ENCODE results near the gene ITPRIP. TPM values are rescaled to one million over a fixed set of nuclear protein-coding genes. Genes with fewer than 3 reads are reported as not detected.

ITPRIP gene
- total and polyA plus RNA-seq, 2 of the 8 experiments (the other 6 are each of a cell fraction or from before 2014, with no cell fraction given), result 15.3 to 16.9 TPM

DNA sequence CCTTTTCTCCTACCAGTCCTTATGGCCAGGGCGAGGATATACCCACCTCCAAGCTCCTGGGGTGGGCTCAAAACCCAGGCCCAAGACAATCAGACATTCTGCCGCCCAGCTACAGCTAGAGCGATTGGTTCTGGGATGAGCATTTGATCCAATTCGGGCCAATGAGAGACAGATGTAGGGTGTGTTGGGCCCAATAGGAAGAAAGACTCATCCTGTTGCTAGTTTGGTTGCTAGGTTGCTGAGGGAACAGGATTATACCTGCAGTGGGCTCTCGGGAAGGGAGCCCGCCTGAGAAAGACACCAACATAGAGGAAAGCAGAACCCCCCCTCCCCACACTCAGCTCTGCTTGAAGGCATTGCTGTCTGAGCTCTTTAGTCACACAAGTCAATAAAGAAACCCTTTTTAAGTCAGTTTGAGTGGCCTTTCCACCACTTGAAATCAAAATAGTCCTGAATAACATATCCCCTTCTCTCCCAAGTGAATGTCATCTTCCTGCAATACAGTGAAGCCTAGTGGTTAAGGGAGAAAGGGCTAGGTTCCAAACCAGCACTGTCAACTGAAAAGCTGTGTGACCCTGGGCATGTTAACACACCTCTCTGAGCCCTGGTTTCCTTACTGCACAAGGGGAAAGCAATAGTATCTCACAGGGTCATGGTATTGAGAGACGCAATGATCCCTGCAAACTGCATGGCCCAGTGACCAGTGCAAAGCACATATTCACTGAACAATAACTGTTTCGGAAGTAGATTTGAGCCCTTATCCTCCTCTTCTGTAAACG, 21.8 kb downstream of the ITPRIP start:
- Histone ChIP-seq H3K9me3 (ENCODE audit: insufficient read depth in 2 of 2, low read depth in 1 of 2, low read length in 1 of 2) (no peaks in the 10 kb centered on the region), H3K23me2 (ENCODE audit: low read depth, low read length) (no peaks in the 10 kb centered on the region), H2BK20ac (ENCODE audit: low read length) (no peak overlapping the region), H3K4ac (replicated peaks; ENCODE audit: insufficient read length, low read depth, low read length) (no peak overlapping the region), H3K4me2 (ENCODE audit: insufficient read depth in 1 of 2, low read depth in 2 of 2, low read length in 2 of 2) (0 out of 4 replicates have a peak overlapping the region, but pooled peaks of 1 of the 2 experiments have one; percentile 27), H3K79me1 (ENCODE audit: low read depth, low read length) (peaks cover 35% of the 10 kb centered on the region), H2AFZ (ENCODE audit: low read length) (no peak overlapping the region), H2BK15ac (ENCODE audit: low read length) (peak overlapping the region; percentile 36; the same call in 1 of the 2 replicates), H3K14ac (ENCODE audit: insufficient read length) (no peak overlapping the region), H3K36me3 (ENCODE audit: control insufficient read depth in 2 of 4, insufficient read depth in 4 of 4, low read length in 3 of 4) (peaks cover 13 to 29% (median 25%) of the 10 kb centered on the region in 4 experiments), H4K20me1 (replicated peaks in 1 of 2; ENCODE audit: control insufficient read depth in 1 of 2, insufficient read depth in 2 of 2, low read length in 2 of 2) (peaks cover 7 to 24% of the 10 kb centered on the region in 2 experiments), H3K79me2 (ENCODE audit: control insufficient read depth in 1 of 2, insufficient read depth in 2 of 2, low read length in 2 of 2) (peaks cover 0 to 62% of the 10 kb centered on the region in 2 experiments; a peak in 2 of 4 replicates), H2AK5ac (ENCODE audit: low read depth, low read length) (no peak overlapping the region), H3K23ac (ENCODE audit: insufficient read length) (no peak overlapping the region), H3K18ac (ENCODE audit: extremely low read depth, low read length) (no peak overlapping the region), H3K4me1 (replicated peaks in 1 of 4; ENCODE audit: control insufficient read depth in 3 of 4, insufficient read depth in 4 of 4, low read length in 3 of 4) (peaks cover 0 to 23% (median 17%) of the 10 kb centered on the region in 4 experiments; a peak in 6 of 7 replicates), H3K27ac (ENCODE audit: low read depth, low read length) (peak overlapping the region; percentile 13; the same call in 1 of the 2 replicates), H3K56ac (replicated peaks; ENCODE audit: insufficient read length, low read depth, low read length) (no peak overlapping the region), H2BK120ac (replicated peaks; ENCODE audit: low read depth, low read length) (no peak overlapping the region), H3K4me3 (ENCODE audit: extremely low read depth in 1 of 4, insufficient read depth in 2 of 4, low read depth in 3 of 4, low read length in 4 of 4) (no peak overlapping the region), H2BK5ac (ENCODE audit: low read depth, low read length) (no peak overlapping the region), H3K9ac (replicated peaks in 1 of 4; ENCODE audit: extremely low read depth in 1 of 4, low read depth in 3 of 4, low read length in 3 of 4) (no peak overlapping the region), H4K8ac (ENCODE audit: extremely low read depth, insufficient read depth, low read length) (no peak overlapping the region), H4K91ac (replicated peaks; ENCODE audit: insufficient read length, low read length) (no peak overlapping the region), H4K5ac (ENCODE audit: insufficient read length, low read depth, low read length) (no peak overlapping the region), H2BK12ac (ENCODE audit: low read depth, low read length) (no peak overlapping the region), H3K27me3 (replicated peaks in 1 of 4; ENCODE audit: control insufficient read depth in 3 of 4, extremely low read depth in 1 of 4, insufficient read depth in 3 of 4, low read length in 3 of 4) (no peaks in the 10 kb centered on the region)
- no peak for TF ChIP-seq RBBP5 (IDR thresholded peaks at IDR 0.05; ENCODE audit: borderline replicate concordance, low read depth, low read length)
- TF ChIP-seq SIX5 (IDR thresholded peaks at IDR 0.05; ENCODE audit: low read depth, low read length), result no peak
- TF ChIP-seq HDAC2 (IDR thresholded peaks at IDR 0.05; ENCODE audit: borderline replicate concordance in 1 of 2, low read depth in 2 of 2, low read length in 2 of 2), result 0 out of 4 replicates have a peak, but pooled peaks of 1 of the 2 experiments have one; percentile 26
- TF ChIP-seq RFX5 (IDR thresholded peaks at IDR 0.05; ENCODE audit: borderline replicate concordance, low read depth, low read length), result peak; percentile 73; the same call in 1 of the 2 replicates
- TF ChIP-seq KDM1A (IDR thresholded peaks at IDR 0.05; ENCODE audit: borderline replicate concordance, low read length), result peak; percentile 84
- DNase-seq (ENCODE audit: low read depth in 1 of 2, low spot score in 2 of 2) (no peak), FAIRE-seq (no peak)
- ChIA-PET POLR2A (ENCODE audit: partially characterized antibody) (interaction anchor here (0.8 to 5.1 kb wide), 3 partner anchors 10 to 22 kb away, joined by 3 to 23 read pairs (median 3); partner anchors contain the start of gene ITPRIP), CTCF (ENCODE audit: partially characterized antibody) (interaction anchor here (0.7 to 18.5 kb wide), 10 partner anchors 10 to 127 kb away, joined by 3 to 331 read pairs (median 4); partner anchors contain the start of genes CFAP58 and ITPRIP)
- 91% methylated on average over 9 of the region's 9 CpGs; no CpG with 5 or more reads in 1 of the 2 experiments for WGBS, 2 experiments (ENCODE audit: extremely low coverage in 1 of 2, insufficient coverage in 1 of 2, insufficient read length in 1 of 2, insufficient replicate concordance in 2 of 2, low coverage in 1 of 2, low lambda C conversion rate in 2 of 2, missing lambda C conversion rate in 1 of 2)

All from H1 (cell line).